Keratinocyte (primary cell): ENCODE measurements around the gene ATCAY. TPM values are rescaled to one million over a fixed set of nuclear protein-coding genes. Genes with fewer than 3 reads are reported as not detected.

Source experiments
- DNase-seq: peaks from one replicate; pipeline ENCODE4 v3.0.0-alpha.2; 2011; ENCODE audit warnings: low read depth, missing footprints, low spot score
- FAIRE-seq: peaks from 2 replicates; lab custom pipeline; 2011; peaks lifted over from hg19 to GRCh38; lab: Jason Lieb, UNC
- H2AFZ ChIP-seq: 2 replicates; pipeline ENCODE4 v1.6.0; 2012; ENCODE audit warnings: low read length, control low read depth, inconsistent platforms; ENCODE audit not compliant: control insufficient read depth
- H3K27ac ChIP-seq: 2 replicates; pipeline ENCODE4 v1.5.1; 2011; ENCODE audit warnings: low read length; ENCODE audit not compliant: control insufficient read depth, insufficient read depth
- H3K27me3 ChIP-seq: 3 replicates; pipeline ENCODE4 v1.6.0; 2011; ENCODE audit warnings: low read length; ENCODE audit not compliant: control insufficient read depth, insufficient read depth; ENCODE audit errors: extremely low read depth
- H3K36me3 ChIP-seq, 2 experiments: 2 replicates in 1 of 2; 3 replicates in 1 of 2; pipeline ENCODE4 v1.5.1; 2011; ENCODE audit warnings: low read length in 2 of 2, mild to moderate bottlenecking in 1 of 2; ENCODE audit not compliant: control insufficient read depth in 2 of 2, insufficient read depth in 2 of 2; ENCODE audit errors: extremely low read depth in 1 of 2
- H3K4me1 ChIP-seq: 3 replicates; pipeline ENCODE4 v1.5.1; 2011; ENCODE audit warnings: low read length; ENCODE audit not compliant: control insufficient read depth, insufficient read depth; ENCODE audit errors: extremely low read depth
- H3K4me2 ChIP-seq: 3 replicates; pipeline ENCODE4 v1.6.0; 2011; ENCODE audit warnings: low read depth, low read length; ENCODE audit not compliant: control insufficient read depth, insufficient read depth; ENCODE audit errors: extremely low read depth
- H3K4me3 ChIP-seq, 3 experiments: fragments of 200-600 bp in 1 of 3; sonication (generic) in 1 of 3; 2 replicates in 2 of 3; 3 replicates in 1 of 3; pipeline ENCODE4 v1.5.1; 2011 to 2016; ENCODE audit warnings: low read length in 3 of 3, mild to moderate bottlenecking in 3 of 3, control low read depth in 2 of 3, inconsistent platforms in 1 of 3, low read depth in 1 of 3, mixed read lengths in 1 of 3, mixed run types in 1 of 3, moderate library complexity in 1 of 3; ENCODE audit not compliant: control insufficient read depth in 2 of 3, insufficient read depth in 2 of 3; ENCODE audit errors: extremely low read depth in 1 of 3
- H3K79me2 ChIP-seq: 2 replicates; pipeline ENCODE4 v1.6.0; 2012; ENCODE audit warnings: low read length; ENCODE audit not compliant: control insufficient read depth, insufficient read depth
- H3K9ac ChIP-seq: 3 replicates; pipeline ENCODE4 v1.6.0; 2011; ENCODE audit warnings: low read length; ENCODE audit not compliant: control insufficient read depth, insufficient read depth; ENCODE audit errors: extremely low read depth
- H3K9me1 ChIP-seq: 3 replicates; pipeline ENCODE4 v1.6.0; 2011; ENCODE audit warnings: low read length; ENCODE audit not compliant: control insufficient read depth, insufficient read depth; ENCODE audit errors: extremely low read depth
- H3K9me3 ChIP-seq: 2 replicates; pipeline ENCODE4 v1.5.1; 2012; ENCODE audit warnings: low read depth, low read length; ENCODE audit not compliant: control insufficient read depth
- H4K20me1 ChIP-seq: 3 replicates; pipeline ENCODE4 v1.6.0; 2011; ENCODE audit warnings: low read length; ENCODE audit not compliant: control insufficient read depth, insufficient read depth; ENCODE audit errors: extremely low read depth
- CTCF ChIP-seq, 3 experiments: IDR thresholded peaks in 1 of 3; conservative IDR thresholded peaks in 1 of 3; optimal IDR thresholded peaks in 1 of 3; 2 replicates in 2 of 3; 3 replicates in 1 of 3; pipeline versions ENCODE3 to v1.5.1; 2011; ENCODE audit warnings: low read length in 3 of 3, mild to moderate bottlenecking in 3 of 3, moderate library complexity in 2 of 3, control low read depth in 1 of 3, inconsistent platforms in 1 of 3; ENCODE audit not compliant: insufficient read depth in 2 of 3; ENCODE audit errors: extremely low read depth in 1 of 3
- EZH2 ChIP-seq: IDR thresholded peaks from one replicate; pipeline ENCODE4 v1.6.1; 2012; ENCODE audit warnings: inconsistent platforms, mild to moderate bottlenecking, low read length, moderate library complexity
- dilution Hi-C: fragments of 300-500 bp; cut with MboI; formaldehyde crosslinking; loops from one replicate; pipeline ENCODE4 v1.7.0; 2020; ENCODE audit warnings: low sequenced_read_pairs; ENCODE audit not compliant: extremely low pct_ligation_motif_present
- polyA plus RNA-seq, 5 experiments: library from polyadenylated mRNA; depleted of rRNA in 3 of 5; stranded (reverse) in 3 of 5; stranded (forward) in 1 of 5; unstranded in 1 of 5; fragments of >200 nt; gene quantifications; 1 replicate in 1 of 5; 2 replicates in 3 of 5; 3 replicates in 1 of 5; pipeline versions ENCODE4 v1.2.1 to v1.2.3, GENCODE V29; 2011 to 2012; ENCODE audit warnings: missing spikeins in 2 of 5, low read depth in 1 of 5, low replicate concordance in 1 of 5
- small RNA-seq, 3 experiments: library from RNA; depleted of rRNA; stranded (forward); fragments of <200 nt; gene quantifications; one replicate each; pipeline ENCODE3, GENCODE V24; 2012; ENCODE audit warnings: low read depth in 3 of 3, low replicate concordance in 1 of 3; ENCODE audit not compliant: insufficient read length in 3 of 3

ATCAY gene
- polyA plus RNA-seq, 1 donor (not counting 4 experiments of a cell fraction or from before 2014, with no cell fraction given): not detected

GRCh38 chr19:3976495-3977241 is 96.2 kb downstream of the ATCAY start:
- Histone ChIP-seq H3K4me1 (no peaks in the 10 kb centered on the region), H3K27me3 (no peaks in the 10 kb centered on the region), H2AFZ (no peak overlapping the region), H3K9me3 (no peaks in the 10 kb centered on the region), H3K27ac (no peak overlapping the region), H3K36me3 (peaks cover 57 to 59% of the 10 kb centered on the region in 2 experiments), H3K4me3 (no peak overlapping the region), H3K9ac (no peak overlapping the region), H3K9me1 (peaks cover 6% of the 10 kb centered on the region), H3K4me2 (no peak overlapping the region), H3K79me2 (peaks cover 57% of the 10 kb centered on the region), H4K20me1 (peaks cover 70% of the 10 kb centered on the region)
- FAIRE-seq: no peak
- TF ChIP-seq EZH2 (no peak), CTCF (optimal IDR thresholded peaks at IDR 0.05 in 1 of 3, IDR thresholded peaks at IDR 0.05 in 1 of 3, conservative IDR thresholded peaks at IDR 0.05 in 1 of 3; ENCODE audit: extremely low read depth in 1 of 3, insufficient read depth in 2 of 3, low read length in 3 of 3) (no peak)
- dilution Hi-C loops: no loop called here
- DNase-seq: peak; percentile 61

Small RNA genes within 50 kb of the gene (small RNA-seq; reads per million reads assigned to genes)
- 0 reads per million in 3 experiments for gene RN7SL202P

Other genes with a start within 250 kb of the ATCAY start
- gene PIP5K1C, start 180.2 kb upstream of the ATCAY start, polyA plus RNA-seq: 3.6 to 8.2 TPM (median 3.8 TPM) in 3 replicates
- gene TJP3, start 172.3 kb upstream of the ATCAY start, polyA plus RNA-seq: 0.02 to 0.08 TPM in 2 of 3 replicates, not detected in the other
- gene APBA3, start 119.0 kb upstream of the ATCAY start, polyA plus RNA-seq: 5.6 to 14.0 TPM (median 6.7 TPM) in 3 replicates
- gene MRPL54, start 118.0 kb upstream of the ATCAY start, polyA plus RNA-seq: 27.0 to 35.6 TPM (median 30.0 TPM) in 3 replicates
- gene RAX2, start 108.5 kb upstream of the ATCAY start, polyA plus RNA-seq: not detected in 3 replicates
- gene MATK, start 94.3 kb upstream of the ATCAY start, polyA plus RNA-seq: 0.05 to 0.27 TPM (median 0.16 TPM) in 3 replicates
- not detected in 3 replicates for gene ZFR2, start 11.6 kb upstream of the ATCAY start, polyA plus RNA-seq
- not detected in 3 replicates for gene NMRK2, start 52.4 kb downstream of the ATCAY start, polyA plus RNA-seq
- gene DAPK3, start 90.4 kb downstream of the ATCAY start, polyA plus RNA-seq: 57.3 to 94.7 TPM (median 60.8 TPM) in 3 replicates
- 884 to 1,193 TPM (median 1,022 TPM) in 3 replicates for gene EEF2, start 104.8 kb downstream of the ATCAY start, polyA plus RNA-seq
- gene PIAS4, start 127.1 kb downstream of the ATCAY start, polyA plus RNA-seq: 6.1 to 11.4 TPM (median 7.5 TPM) in 3 replicates
- gene ZBTB7A, start 186.2 kb downstream of the ATCAY start, polyA plus RNA-seq: 3.7 to 9.8 TPM (median 7.2 TPM) in 3 replicates
- 61.8 to 97.9 TPM (median 89.5 TPM) in 3 replicates for gene MAP2K2, start 243.4 kb downstream of the ATCAY start, polyA plus RNA-seq